Thyroid gland (tissue), 4 donors: ENCODE data around the gene KRTAP4-11. TPM values are rescaled to one million over a fixed set of nuclear protein-coding genes. Genes with fewer than 3 reads are reported as not detected.
"Not testable (repeated sequence)": the region's sequence is repeated elsewhere in the genome, so short reads cannot be mapped to it uniquely, and the experiment has no call there.

Experiments used
- DNase-seq, 2 donors: peaks; one replicate each; pipeline ENCODE4 v3.0.0-alpha.2; 2019
- H3K27ac ChIP-seq, 3 donors: fragments of 200-600 bp; sonication (generic); 1 replicate in 2 of 3; 2 replicates in 1 of 3; pipeline ENCODE4 v1.5.1; 2016 to 2019; ENCODE audit warnings: mild to moderate bottlenecking in 1 of 3, moderate library complexity in 1 of 3
- H3K27me3 ChIP-seq: fragments of 200-600 bp; sonication (generic); one replicate; pipeline ENCODE4 v1.5.1; 2019
- H3K36me3 ChIP-seq, 2 donors: fragments of 200-600 bp; sonication (generic); one replicate each; pipeline ENCODE4 v1.5.1; 2016 to 2019
- H3K4me1 ChIP-seq, 2 donors: fragments of 200-600 bp; sonication (generic); one replicate each; pipeline ENCODE4 v1.5.1; 2017 to 2019
- H3K4me3 ChIP-seq, 3 donors: fragments of 200-600 bp; sonication (generic); replicated peaks in 1 of 3; 1 replicate in 2 of 3; 2 replicates in 1 of 3; pipeline ENCODE4 v1.5.1; 2016; ENCODE audit warnings: mild to moderate bottlenecking in 1 of 3
- H3K9me3 ChIP-seq: fragments of 200-600 bp; sonication (generic); one replicate; pipeline ENCODE4 v1.5.1; 2017
- POLR2A ChIP-seq, 2 donors: fragments of 450-650 bp; IDR thresholded peaks; one replicate each; pipeline ENCODE4 v1.6.1; 2017; ENCODE audit warnings: antibody characterized with exemption in 2 of 2, mild to moderate bottlenecking in 2 of 2, moderate library complexity in 1 of 2
- WGBS, 2 donors: methylation state at CpG; one replicate each; pipeline ENCODE4 v1.1.5; 2017; 5-methylcytosine and 5-hydroxymethylcytosine counted together
- intact Hi-C: fragments of 100-400 bp; cut with DNase I; formaldehyde crosslinking; loops from one replicate; pipeline ENCODE4 v1.15.1; 2023
- total RNA-seq, 4 donors: library from RNA; depleted of rRNA; stranded (reverse); fragments of >200 nt; gene quantifications; one replicate each; pipeline ENCODE4 v1.2.3, GENCODE V29; 2016
- TF ChIP-seq, protein P1 (sequence below), 6 experiments: fragments of 200-600 bp in 3 of 6; fragments of 450-650 bp in 3 of 6; sonication (generic) in 3 of 6; IDR thresholded peaks; one replicate each; pipeline ENCODE4 v1.5.1; 2016 to 2019; ENCODE audit warnings: antibody characterized with exemption in 6 of 6, mild to moderate bottlenecking in 2 of 6, inconsistent platforms in 1 of 6, moderate library complexity in 1 of 6

KRTAP4-11 gene
- total RNA-seq, 4 donors from 2014 or later = not detected

DNA sequence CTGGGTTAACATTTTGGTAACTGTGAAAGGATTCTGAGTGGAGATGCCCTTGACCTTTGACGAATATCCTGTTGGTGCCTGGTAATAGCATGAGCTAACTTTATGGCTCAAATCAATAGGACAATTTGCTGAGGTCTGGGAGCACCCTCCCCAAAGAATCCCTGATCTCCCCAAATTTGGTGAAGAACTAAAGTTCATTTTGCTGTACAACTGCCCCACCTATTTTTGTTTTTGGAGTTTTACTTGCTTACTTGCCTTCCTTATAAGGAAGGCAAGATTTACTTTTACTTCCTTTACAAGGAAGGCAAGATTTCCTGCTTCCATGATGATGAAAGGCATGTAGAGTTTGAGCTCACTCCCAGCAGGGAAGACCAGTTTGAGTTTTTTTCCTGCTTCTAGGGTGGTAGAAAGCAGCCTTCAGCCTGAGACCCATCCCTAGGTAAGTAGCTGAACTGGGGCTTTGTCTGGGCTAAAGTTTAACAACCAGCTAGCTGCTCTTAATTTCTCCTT, 10.2 kb downstream of the KRTAP4-11 start:
- no peak overlapping the region for H3K27ac ChIP-seq
- no peak for DNase-seq
- H3K4me1 ChIP-seq = no peaks in the 10 kb centered on the region
- intact Hi-C loops = no loop called here
- TF ChIP-seq, protein P1, sequence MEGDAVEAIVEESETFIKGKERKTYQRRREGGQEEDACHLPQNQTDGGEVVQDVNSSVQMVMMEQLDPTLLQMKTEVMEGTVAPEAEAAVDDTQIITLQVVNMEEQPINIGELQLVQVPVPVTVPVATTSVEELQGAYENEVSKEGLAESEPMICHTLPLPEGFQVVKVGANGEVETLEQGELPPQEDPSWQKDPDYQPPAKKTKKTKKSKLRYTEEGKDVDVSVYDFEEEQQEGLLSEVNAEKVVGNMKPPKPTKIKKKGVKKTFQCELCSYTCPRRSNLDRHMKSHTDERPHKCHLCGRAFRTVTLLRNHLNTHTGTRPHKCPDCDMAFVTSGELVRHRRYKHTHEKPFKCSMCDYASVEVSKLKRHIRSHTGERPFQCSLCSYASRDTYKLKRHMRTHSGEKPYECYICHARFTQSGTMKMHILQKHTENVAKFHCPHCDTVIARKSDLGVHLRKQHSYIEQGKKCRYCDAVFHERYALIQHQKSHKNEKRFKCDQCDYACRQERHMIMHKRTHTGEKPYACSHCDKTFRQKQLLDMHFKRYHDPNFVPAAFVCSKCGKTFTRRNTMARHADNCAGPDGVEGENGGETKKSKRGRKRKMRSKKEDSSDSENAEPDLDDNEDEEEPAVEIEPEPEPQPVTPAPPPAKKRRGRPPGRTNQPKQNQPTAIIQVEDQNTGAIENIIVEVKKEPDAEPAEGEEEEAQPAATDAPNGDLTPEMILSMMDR (IDR thresholded peaks at IDR 0.05) = no peak
- TF ChIP-seq POLR2A (IDR thresholded peaks at IDR 0.05) = no peak
- no peaks in the 10 kb centered on the region for H3K9me3 ChIP-seq
- H3K36me3 ChIP-seq = no peaks in the 10 kb centered on the region
- no peak overlapping the region for H3K4me3 ChIP-seq
- 74 to 82% methylated on average over 1 of the region's 1 CpG for WGBS, 2 donors
- H3K27me3 ChIP-seq = no peaks in the 10 kb centered on the region

- H3K9me3 ChIP-seq, H3K36me3 ChIP-seq, H3K27me3 ChIP-seq, DNase-seq, H3K27ac ChIP-seq, H3K4me1 ChIP-seq, intact Hi-C loops, H3K4me3 ChIP-seq: not testable (repeated sequence)
- WGBS, 2 donors = 63 to 77% methylated on average over 2 to 7 of the region's 10 CpGs
These were observed 12.8 kb downstream of the KRTAP4-11 start, which contains the start of gene KRTAP4-9 for GRCh38 chr17:41105347-41105746. KRTAP4-9 (plus strand) TSS chr17:41105389; CDS start chr17:41105389, 0 bp downstream.

DNA sequence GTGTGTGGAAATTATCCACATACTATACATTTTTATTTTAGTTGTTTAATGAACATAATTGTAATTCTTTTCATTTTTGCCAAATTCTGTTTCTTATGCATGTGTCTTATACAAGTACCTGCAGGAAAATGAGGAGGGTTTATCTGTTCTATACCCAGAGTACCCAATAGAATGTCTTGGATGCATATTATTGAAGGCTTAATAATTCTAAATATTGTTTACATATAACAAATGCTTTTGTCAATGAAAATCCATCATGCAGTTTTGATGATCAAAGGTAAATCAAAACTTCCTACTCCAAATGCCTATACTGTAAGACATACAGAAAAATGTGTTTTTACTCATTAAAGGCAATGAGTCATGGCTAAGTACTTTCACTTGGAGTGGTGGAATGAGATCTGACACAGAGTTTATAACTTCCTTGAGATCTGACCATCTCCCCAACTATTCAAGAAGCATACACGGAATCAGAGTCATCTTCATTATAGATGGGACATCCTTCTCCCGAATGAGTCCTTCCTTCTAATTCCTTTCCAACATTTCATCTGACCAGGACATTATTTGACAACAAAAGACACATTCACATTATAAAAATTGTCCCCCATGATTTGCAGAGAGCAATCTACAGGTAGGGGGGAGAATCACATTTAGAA, 13.7 kb downstream of the KRTAP4-11 start:
- intact Hi-C loops = not testable (repeated sequence)
- 74 to 75% methylated on average over 2 of the region's 2 CpGs for WGBS, 2 donors

DNA sequence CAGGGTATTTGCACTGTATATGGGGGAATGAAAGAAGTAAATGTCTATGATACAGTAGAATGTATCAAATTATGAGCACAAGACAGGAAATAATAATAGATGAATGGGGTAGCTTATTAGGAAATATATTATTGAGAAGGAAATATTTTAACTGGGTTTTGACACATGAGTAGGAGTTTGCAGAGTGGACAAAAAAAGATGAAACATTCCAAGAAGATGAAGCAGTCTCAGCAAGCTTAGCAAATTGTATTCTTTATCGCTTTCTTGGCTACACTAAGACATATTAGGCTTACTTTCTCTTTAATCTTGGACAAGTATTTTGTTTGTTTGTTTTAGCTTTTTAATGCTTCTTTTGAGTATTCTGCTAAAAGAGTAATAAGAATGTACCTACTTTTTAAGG, 14.3 kb downstream of the KRTAP4-11 start:
- intact Hi-C loops = no loop called here
- H3K4me3 ChIP-seq = no peak overlapping the region
- 88 to 94% methylated on average over 1 of the region's 1 CpG for WGBS, 2 donors
- DNase-seq = no peak
- no peaks in the 10 kb centered on the region for H3K9me3 ChIP-seq
- no peaks in the 10 kb centered on the region for H3K27me3 ChIP-seq
- H3K36me3 ChIP-seq = no peaks in the 10 kb centered on the region
- no peaks in the 10 kb centered on the region for H3K4me1 ChIP-seq
- no peak overlapping the region for H3K27ac ChIP-seq
- TF ChIP-seq POLR2A (IDR thresholded peaks at IDR 0.05) = no peak
- TF ChIP-seq, protein P1 (IDR thresholded peaks at IDR 0.05) = no peak

More for the DNA sequence above, 13.7 kb downstream of the KRTAP4-11 start:
- H3K4me3 ChIP-seq, H3K4me1 ChIP-seq, DNase-seq, H3K27me3 ChIP-seq, H3K27ac ChIP-seq, H3K9me3 ChIP-seq, H3K36me3 ChIP-seq: not testable (repeated sequence)

GRCh38 chr17:41101586-41102259, 16.4 kb downstream of the KRTAP4-11 start, which contains the start of gene KRTAP4-16:
KRTAP4-16 (minus strand) TSS chr17:41102209; CDS start chr17:41102209, 0 bp downstream.
- intact Hi-C loops = no loop called here
- Histone ChIP-seq H3K27ac (no peak within 1 kb of the TSS), H3K4me3 (no peak within 1 kb of the TSS), H3K4me1 (no peaks in the 10 kb centered on the region), H3K9me3 (no peaks in the 10 kb centered on the region), H3K36me3 (no peaks in the 10 kb centered on the region), H3K27me3 (no peaks in the 10 kb centered on the region)
- TF ChIP-seq, protein P1 (IDR thresholded peaks at IDR 0.05) = no peak
- TF ChIP-seq POLR2A (IDR thresholded peaks at IDR 0.05) = no peak
- WGBS, 2 donors = 56 to 63% methylated on average over 8 to 10 of the region's 10 CpGs
- DNase-seq = no peak

GRCh38 chr17:41099682-41100480, 18.3 kb downstream of the KRTAP4-11 start:
- H3K27me3 ChIP-seq, H3K4me1 ChIP-seq, H3K27ac ChIP-seq, intact Hi-C loops, H3K36me3 ChIP-seq, H3K9me3 ChIP-seq, DNase-seq, H3K4me3 ChIP-seq: not testable (repeated sequence)
- WGBS, 2 donors = 68 to 74% methylated on average over 7 of the region's 7 CpGs
